ENCODE data around the gene HS6ST2.
"Not testable (repeated sequence)": the region's sequence is repeated elsewhere in the genome, so short reads cannot be mapped to it uniquely, and the experiment has no call there.

Gene HS6ST2

GRCh38 chrX:132940727-132941327, 17.6 kb downstream of the HS6ST2 start:
- DNase-seq, result no peak

- no peak for DNase-seq
These were observed 25.3 kb downstream of the HS6ST2 start for GRCh38 chrX:132933170-132933569.

GRCh38 chrX:132924426-132924825, 34.0 kb downstream of the HS6ST2 start:
- DNase-seq, result no peak

- DNase-seq, result no peak
These were observed 39.9 kb downstream of the HS6ST2 start for GRCh38 chrX:132918523-132918922.

- no peak for DNase-seq
These were observed 42.1 kb downstream of the HS6ST2 start for GRCh38 chrX:132916349-132916748.

- DNase-seq, result no peak
These were observed 48.8 kb downstream of the HS6ST2 start for GRCh38 chrX:132909643-132910042.

GRCh38 chrX:132908891-132909290, 49.5 kb downstream of the HS6ST2 start:
- no peak for DNase-seq

- DNase-seq, result no peak
These were observed 57.7 kb downstream of the HS6ST2 start for GRCh38 chrX:132900633-132901293.

GRCh38 chrX:132887569-132887968, 70.9 kb downstream of the HS6ST2 start:
- no peak for DNase-seq

GRCh38 chrX:132883358-132883915, 75.0 kb downstream of the HS6ST2 start:
- DNase-seq, result no peak

GRCh38 chrX:132880753-132881152, 77.7 kb downstream of the HS6ST2 start:
- DNase-seq, result not testable (repeated sequence)

GRCh38 chrX:132877954-132878536, 80.4 kb downstream of the HS6ST2 start:
- DNase-seq, result no peak

- no peak for DNase-seq
These were observed 81.7 kb downstream of the HS6ST2 start for GRCh38 chrX:132876523-132877338.

- DNase-seq, result no peak
These were observed 82.5 kb downstream of the HS6ST2 start for GRCh38 chrX:132875650-132876522.

- no peak for DNase-seq
These were observed 95.9 kb downstream of the HS6ST2 start for GRCh38 chrX:132862562-132862961.

- no peak for DNase-seq
These were observed 97.4 kb downstream of the HS6ST2 start for GRCh38 chrX:132861076-132861475.

GRCh38 chrX:132860200-132860599, 98.2 kb downstream of the HS6ST2 start:
- no peak for DNase-seq

GRCh38 chrX:132858018-132858417, 100.4 kb downstream of the HS6ST2 start:
- DNase-seq, result no peak

GRCh38 chrX:132855780-132856341, 102.6 kb downstream of the HS6ST2 start:
- DNase-seq, result no peak

GRCh38 chrX:132853040-132853439, 105.4 kb downstream of the HS6ST2 start:
- no peak for DNase-seq

- DNase-seq, result no peak
These were observed 110.0 kb downstream of the HS6ST2 start for GRCh38 chrX:132848296-132848970.

All from GDM1 (cell line).